Measurements from ENCODE around the gene DLGAP1. TPM values are rescaled to one million over a fixed set of nuclear protein-coding genes. Genes with fewer than 3 reads are reported as not detected.

DLGAP1 gene
- total and polyA plus RNA-seq, 2 of the 8 experiments (the other 6 are each of a cell fraction or from before 2014, with no cell fraction given): 11.8 to 16.9 TPM

GRCh38 chr18:3688690-3689089, 766.4 kb downstream of the DLGAP1 start:
- no peak overlapping the region for H3K27ac ChIP-seq (ENCODE audit: low read depth, low read length)
- no peak overlapping the region for H4K5ac ChIP-seq (ENCODE audit: insufficient read length, low read depth, low read length)
- no peak overlapping the region for H2BK120ac ChIP-seq (replicated peaks; ENCODE audit: low read depth, low read length)
- no peak for TF ChIP-seq SP1 (IDR thresholded peaks at IDR 0.05; ENCODE audit: low read depth, low read length)
- no peak for TF ChIP-seq NRF1 (IDR thresholded peaks at IDR 0.05; ENCODE audit: low read depth, low read length)
- TF ChIP-seq EZH2 (IDR thresholded peaks at IDR 0.05; ENCODE audit: low read depth, low read length, severe bottlenecking): no peak
- peak; percentile 4; the same call in 1 of the 2 replicates for TF ChIP-seq TEAD4 (IDR thresholded peaks at IDR 0.05; ENCODE audit: low read depth, low read length)
- TF ChIP-seq EP300 (IDR thresholded peaks at IDR 0.05; ENCODE audit: borderline replicate concordance in 1 of 2, low read depth in 2 of 2, low read length in 2 of 2): no peak
- TF ChIP-seq CHD2 (IDR thresholded peaks at IDR 0.05; ENCODE audit: low read length): no peak
- TF ChIP-seq RFX5 (IDR thresholded peaks at IDR 0.05; ENCODE audit: borderline replicate concordance, low read depth, low read length): no peak
- TF ChIP-seq KDM1A (IDR thresholded peaks at IDR 0.05; ENCODE audit: borderline replicate concordance, low read length): peak; percentile 36; the same call in 1 of the 2 replicates
- no peak for TF ChIP-seq PHF8 (conservative IDR thresholded peaks at IDR 0.05; ENCODE audit: low read depth, low read length)
- no peaks in the 10 kb centered on the region for H4K20me1 ChIP-seq (replicated peaks in 1 of 2; ENCODE audit: control insufficient read depth in 1 of 2, insufficient read depth in 2 of 2, low read length in 2 of 2)
- no peak overlapping the region for H2BK15ac ChIP-seq (ENCODE audit: low read length)
- ChIA-PET CTCF (ENCODE audit: partially characterized antibody) (no interaction called here), POLR2A (ENCODE audit: partially characterized antibody) (no interaction called here)
- no peak overlapping the region for H2BK20ac ChIP-seq (ENCODE audit: low read length)
- H3K36me3 ChIP-seq (ENCODE audit: control insufficient read depth in 2 of 4, insufficient read depth in 4 of 4, low read length in 3 of 4): no peaks in the 10 kb centered on the region
- 75% methylated on average over 5 of the region's 5 CpGs; no CpG with 5 or more reads in 1 of the 2 experiments for WGBS, 2 experiments (ENCODE audit: extremely low coverage in 1 of 2, insufficient coverage in 1 of 2, insufficient read length in 1 of 2, insufficient replicate concordance in 2 of 2, low coverage in 1 of 2, low lambda C conversion rate in 2 of 2, missing lambda C conversion rate in 1 of 2)
- H3K18ac ChIP-seq (ENCODE audit: extremely low read depth, low read length): no peak overlapping the region
- FAIRE-seq: no peak
- H3K23ac ChIP-seq (ENCODE audit: insufficient read length): no peak overlapping the region
- H3K27me3 ChIP-seq (replicated peaks in 1 of 4; ENCODE audit: control insufficient read depth in 3 of 4, extremely low read depth in 1 of 4, insufficient read depth in 3 of 4, low read length in 3 of 4): no peaks in the 10 kb centered on the region
- H3K56ac ChIP-seq (replicated peaks; ENCODE audit: insufficient read length, low read depth, low read length): peak overlapping the region; percentile 28
- H4K91ac ChIP-seq (replicated peaks; ENCODE audit: insufficient read length, low read length): no peak overlapping the region
- H2AFZ ChIP-seq (ENCODE audit: low read length): no peak overlapping the region
- H3K4me2 ChIP-seq (ENCODE audit: insufficient read depth in 1 of 2, low read depth in 2 of 2, low read length in 2 of 2): peak overlapping the region in 1 of 2 experiments; percentile 9; a peak in 1 of 4 replicates
- no peaks in the 10 kb centered on the region for H3K79me1 ChIP-seq (ENCODE audit: low read depth, low read length)
- H3K4ac ChIP-seq (replicated peaks; ENCODE audit: insufficient read length, low read depth, low read length): no peak overlapping the region
- no peak overlapping the region for H3K9ac ChIP-seq (replicated peaks in 1 of 4; ENCODE audit: extremely low read depth in 1 of 4, low read depth in 3 of 4, low read length in 3 of 4)
- H3K9me3 ChIP-seq (ENCODE audit: insufficient read depth in 2 of 2, low read depth in 1 of 2, low read length in 1 of 2): no peaks in the 10 kb centered on the region
- no peak overlapping the region for H2BK5ac ChIP-seq (ENCODE audit: low read depth, low read length)
- H3K14ac ChIP-seq (ENCODE audit: insufficient read length): no peak overlapping the region
- H2AK5ac ChIP-seq (ENCODE audit: low read depth, low read length): no peak overlapping the region
- DNase-seq (ENCODE audit: low read depth in 1 of 2, low spot score in 2 of 2): no peak
- H3K79me2 ChIP-seq (ENCODE audit: control insufficient read depth in 1 of 2, insufficient read depth in 2 of 2, low read length in 2 of 2): no peaks in the 10 kb centered on the region
- H4K8ac ChIP-seq (ENCODE audit: extremely low read depth, insufficient read depth, low read length): no peak overlapping the region
- peaks cover 0 to 6% (median 0%) of the 10 kb centered on the region in 4 experiments; a peak in 2 of 7 replicates for H3K4me1 ChIP-seq (replicated peaks in 1 of 4; ENCODE audit: control insufficient read depth in 3 of 4, insufficient read depth in 4 of 4, low read length in 3 of 4)
- H2BK12ac ChIP-seq (ENCODE audit: low read depth, low read length): no peak overlapping the region
- no peaks in the 10 kb centered on the region for H3K23me2 ChIP-seq (ENCODE audit: low read depth, low read length)
- no peak overlapping the region for H3K4me3 ChIP-seq (ENCODE audit: extremely low read depth in 1 of 4, insufficient read depth in 2 of 4, low read depth in 3 of 4, low read length in 4 of 4)
